B cell (primary cell): ENCODE results near the gene GMPPB. TPM values are rescaled to one million over a fixed set of nuclear protein-coding genes. Genes with fewer than 3 reads are reported as not detected.

Experiments used
- ATAC-seq: fragments of 200-7000 bp; cut with Tn5 transposase; one replicate; pipeline ENCODE4 v1.10.0; 2021; ENCODE audit warnings: low read depth, mild to moderate bottlenecking, moderate number of reproducible peaks, moderate library complexity
- CTCF ChIA-PET: fragments of 350-600 bp; sonication (Branson Sonifier 250); formaldehyde crosslinking; loops from one replicate; lab custom pipeline; 2021; ENCODE audit warnings: antibody characterized with exemption, inconsistent platforms; lab: Charles Lee
- POLR2A ChIA-PET: fragments of 350-600 bp; sonication (Branson Sonifier 250); formaldehyde crosslinking; loops from one replicate; lab custom pipeline; 2021; ENCODE audit warnings: antibody characterized with exemption; lab: Charles Lee
- DNase-seq: peaks from one replicate; pipeline ENCODE4 v3.0.0; 2013
- H2AFZ ChIP-seq: 2 replicates; pipeline ENCODE4 v1.6.1; 2012; ENCODE audit warnings: mild to moderate bottlenecking, low read depth, low read length; ENCODE audit not compliant: insufficient read depth, poor library complexity, severe bottlenecking
- H3K27ac ChIP-seq, 2 donors: 1 replicate in 1 of 2; 2 replicates in 1 of 2; pipeline ENCODE4 v1.5.1; 2012 to 2013; ENCODE audit warnings: low read length in 2 of 2, mild to moderate bottlenecking in 2 of 2, moderate library complexity in 1 of 2
- H3K27me3 ChIP-seq, 4 experiments: fragments of 200-600 bp in 1 of 4; sonication (generic) in 1 of 4; replicated peaks in 1 of 4; 1 replicate in 2 of 4; 2 replicates in 2 of 4; pipeline versions ENCODE4 v1.6.1 to v1.7.0; 2013 to 2016; ENCODE audit warnings: low read length in 3 of 4, mild to moderate bottlenecking in 2 of 4, mixed read lengths in 1 of 4, moderate library complexity in 1 of 4; ENCODE audit not compliant: insufficient read depth in 4 of 4, control insufficient read depth in 3 of 4; ENCODE audit errors: control extremely low read depth in 1 of 4
- H3K36me3 ChIP-seq, 2 experiments: replicated peaks in 1 of 2; 1 replicate in 1 of 2; 2 replicates in 1 of 2; pipeline versions ENCODE4 v1.6.1 to v1.7.1; 2013; ENCODE audit warnings: low read length in 1 of 2; ENCODE audit not compliant: insufficient read depth in 2 of 2, control insufficient read depth in 1 of 2; ENCODE audit errors: control extremely low read depth in 1 of 2, extremely low read depth in 1 of 2
- H3K4me1 ChIP-seq, 2 donors: fragments of 200-600 bp in 1 of 2; sonication (generic) in 1 of 2; 1 replicate in 1 of 2; 2 replicates in 1 of 2; pipeline versions ENCODE4 v1.5.1 to v1.6.1; 2013 to 2017; ENCODE audit warnings: low read length in 2 of 2; ENCODE audit not compliant: control insufficient read depth in 2 of 2, insufficient read depth in 2 of 2
- H3K4me2 ChIP-seq: replicated peaks from 2 replicates; pipeline ENCODE3; 2012; ENCODE audit warnings: mild to moderate bottlenecking, low read depth, low read length; ENCODE audit not compliant: poor library complexity, severe bottlenecking
- H3K4me3 ChIP-seq, 5 experiments: fragments of 200-600 bp in 1 of 5; sonication (generic) in 1 of 5; 1 replicate in 3 of 5; 2 replicates in 2 of 5; pipeline versions ENCODE4 v1.5.1 to v1.7.0; 2011 to 2016; ENCODE audit warnings: low read length in 4 of 5, mild to moderate bottlenecking in 4 of 5, low read depth in 2 of 5, control low read depth in 1 of 5, moderate library complexity in 1 of 5; ENCODE audit not compliant: insufficient read depth in 1 of 5; ENCODE audit errors: control extremely low read depth in 1 of 5, extremely low read depth in 1 of 5
- H3K79me2 ChIP-seq: fragments of 200-600 bp; sonication (generic); one replicate; pipeline ENCODE4 v1.6.0; 2016; ENCODE audit warnings: low read length; ENCODE audit not compliant: control insufficient read depth, insufficient read depth
- H3K9ac ChIP-seq: fragments of 200-600 bp; sonication (generic); 2 replicates; pipeline ENCODE4 v1.6.1; 2017; ENCODE audit warnings: mild to moderate bottlenecking, low read length, moderate library complexity
- H3K9me3 ChIP-seq, 3 donors: one replicate each; pipeline versions ENCODE4 v1.6.1 to v1.7.1; 2013; ENCODE audit warnings: low read length in 2 of 3; ENCODE audit not compliant: control insufficient read depth in 2 of 3, insufficient read depth in 1 of 3; ENCODE audit errors: control extremely low read depth in 1 of 3
- H4K20me1 ChIP-seq: 2 replicates; pipeline ENCODE4 v1.6.0; 2012; ENCODE audit warnings: mild to moderate bottlenecking, low read length; ENCODE audit not compliant: insufficient read depth, control insufficient read depth, poor library complexity, severe bottlenecking
- H3K27ac Mint-ChIP-seq: one replicate; pipeline ENCODE4 v1.8.0; 2021; ENCODE audit warnings: mixed read lengths
- H3K27me3 Mint-ChIP-seq: one replicate; pipeline ENCODE4 v1.8.0; 2021; ENCODE audit warnings: mixed read lengths
- H3K4me1 Mint-ChIP-seq: one replicate; pipeline ENCODE4 v1.8.0; 2021; ENCODE audit warnings: mixed read lengths
- H3K4me3 Mint-ChIP-seq: one replicate; pipeline ENCODE4 v1.8.0; 2021; ENCODE audit warnings: mixed read lengths
- H3K9me3 Mint-ChIP-seq: one replicate; pipeline ENCODE4 v1.8.0; 2022; ENCODE audit warnings: mixed read lengths; ENCODE audit not compliant: insufficient read depth
- CTCF ChIP-seq: fragments of 200-600 bp; IDR thresholded peaks from one replicate; pipeline ENCODE4 v1.8.0; 2022; ENCODE audit warnings: antibody characterized with exemption, mild to moderate bottlenecking
- EZH2 ChIP-seq: IDR thresholded peaks from 2 replicates; pipeline ENCODE4 v1.6.1; 2012; ENCODE audit warnings: borderline replicate concordance, low read depth, mild to moderate bottlenecking, moderate library complexity, low read length; ENCODE audit not compliant: insufficient read depth, poor library complexity, severe bottlenecking
- WGBS: methylation state at CpG from one replicate; pipeline ENCODE4 v1.1.5; 2013; ENCODE audit warnings: missing lambda C conversion rate; ENCODE audit not compliant: insufficient coverage; 5-methylcytosine and 5-hydroxymethylcytosine counted together
- intact Hi-C: fragments of 100-400 bp; cut with micrococcal nuclease; formaldehyde crosslinking; loops from one replicate; pipeline ENCODE4 v1.10.0; 2022
- polyA plus RNA-seq: library from polyadenylated mRNA; depleted of rRNA; stranded (reverse); fragments of >200 nt; gene quantifications from 2 replicates; pipeline ENCODE4 v1.2.3, GENCODE V29; 2012
- total RNA-seq, 2 donors: library from RNA; stranded (reverse); fragments of 120-200 nt in 1 of 2; gene quantifications; 1 replicate in 1 of 2; 2 replicates in 1 of 2; pipeline versions ENCODE4 v1.2.3 to v1.2.4, GENCODE V29; 2013 to 2022

The GMPPB gene
- total and polyA plus RNA-seq, 2 donors (not counting 1 experiment from before 2014, with no cell fraction given): 31.4 to 32.5 TPM

- H3K27ac Mint-ChIP-seq: no peak overlapping the region
- H3K9ac ChIP-seq: no peak overlapping the region
- intact Hi-C loops: no loop called here
- no peak overlapping the region for H3K4me2 ChIP-seq
- no peak overlapping the region for H3K27ac ChIP-seq
- no peaks in the 10 kb centered on the region for H3K27me3 Mint-ChIP-seq
- no peak overlapping the region for H3K4me3 Mint-ChIP-seq
- ChIA-PET CTCF (interaction anchor here (0.6 to 5.0 kb wide), 3 partner anchors 99 to 209 kb away, joined by 4 to 40 read pairs (median 7); partner anchors contain the start of gene INKA1), POLR2A (no interaction called here)
- H3K79me2 ChIP-seq: no peaks in the 10 kb centered on the region
- ATAC-seq (no peak), DNase-seq (no peak)
- H4K20me1 ChIP-seq: no peaks in the 10 kb centered on the region
- H3K4me1 ChIP-seq: no peaks in the 10 kb centered on the region
- no peaks in the 10 kb centered on the region for H3K9me3 Mint-ChIP-seq
- H3K27me3 ChIP-seq: no peaks in the 10 kb centered on the region
- H3K4me1 Mint-ChIP-seq: peaks cover 6% of the 10 kb centered on the region
- peaks cover 0 to 3% (median 0%) of the 10 kb centered on the region in 3 donors for H3K9me3 ChIP-seq
- peaks cover 0 to 37% of the 10 kb centered on the region in 2 experiments for H3K36me3 ChIP-seq
- H3K4me3 ChIP-seq: no peak overlapping the region
- no peak overlapping the region for H2AFZ ChIP-seq
- WGBS: 99% methylated on average over 8 of the region's 8 CpGs
- TF ChIP-seq EZH2 (no peak), CTCF (no peak)
Observed at GRCh38 chr3:49704629-49705028, 19.1 kb downstream of the GMPPB start.

- Mint-ChIP-seq H3K27ac (no peak overlapping the region), H3K4me3 (no peak overlapping the region), H3K4me1 (peaks cover 6% of the 10 kb centered on the region), H3K9me3 (no peaks in the 10 kb centered on the region), H3K27me3 (no peaks in the 10 kb centered on the region)
- H2AFZ ChIP-seq: no peak overlapping the region
- no peaks in the 10 kb centered on the region for H3K79me2 ChIP-seq
- H3K9ac ChIP-seq: no peak overlapping the region
- CTCF ChIA-PET: interaction anchor here (0.5 to 5.0 kb wide), 5 partner anchors 15 to 316 kb away, joined by 3 to 40 read pairs (median 4); partner anchors contain the start of gene INKA1
- no peaks in the 10 kb centered on the region for H3K4me1 ChIP-seq
- DNase-seq (no peak), ATAC-seq (no peak)
- no peak overlapping the region for H3K27ac ChIP-seq
- peaks cover 0 to 37% of the 10 kb centered on the region in 2 experiments for H3K36me3 ChIP-seq
- no peaks in the 10 kb centered on the region for H4K20me1 ChIP-seq
- TF ChIP-seq CTCF (no peak), EZH2 (no peak)
- H3K4me3 ChIP-seq: no peak overlapping the region
- peaks cover 0 to 3% (median 0%) of the 10 kb centered on the region in 3 donors for H3K9me3 ChIP-seq
- 98% methylated on average over 7 of the region's 7 CpGs for WGBS
- no peaks in the 10 kb centered on the region for H3K27me3 ChIP-seq
- intact Hi-C loops: loop anchor here (1.0 kb wide), 2 partner anchors 98 to 202 kb away; no protein-coding TSS in a partner anchor
- POLR2A ChIA-PET: no interaction called here
- H3K4me2 ChIP-seq: no peak overlapping the region
Observed at GRCh38 chr3:49703956-49704355, 19.8 kb downstream of the GMPPB start.
